SK-N-SH (cell line): ENCODE data around the gene PITHD1.

Experiments
- TF ChIP-seq, protein P1 (sequence below): fragments of 200-600 bp; sonication (generic); IDR thresholded peaks from 2 replicates; pipeline ENCODE4 v1.6.1; 2017; ENCODE audit warnings: antibody characterized with exemption, mild to moderate bottlenecking, moderate library complexity
- TF ChIP-seq, protein P2 (sequence below): fragments of 150-350 bp; IDR thresholded peaks from 2 replicates; pipeline ENCODE4 v1.6.1; 2016; ENCODE audit warnings: mild to moderate bottlenecking, low read depth, low read length

DNA sequence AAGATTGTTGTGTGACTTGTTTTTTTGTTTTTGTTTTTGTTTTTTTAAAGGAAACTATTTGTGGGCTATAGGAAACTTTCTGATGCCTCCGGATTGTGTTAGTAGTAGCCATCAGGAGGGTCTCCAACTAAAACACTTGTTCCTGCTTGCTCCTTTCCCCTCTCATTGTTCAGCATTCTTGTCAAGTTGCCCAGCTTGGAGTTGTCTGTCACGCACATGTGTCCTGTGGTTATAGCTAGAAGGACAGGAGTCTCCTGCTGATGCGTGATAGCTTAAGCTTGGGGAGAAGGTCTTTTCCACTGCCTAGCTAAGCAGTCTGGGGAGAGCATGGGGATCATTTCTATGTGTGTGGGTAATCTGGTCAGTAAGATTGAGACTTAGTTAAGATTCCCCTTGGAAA lies 9.5 kb downstream of the PITHD1 start:
- TF ChIP-seq, protein P1, sequence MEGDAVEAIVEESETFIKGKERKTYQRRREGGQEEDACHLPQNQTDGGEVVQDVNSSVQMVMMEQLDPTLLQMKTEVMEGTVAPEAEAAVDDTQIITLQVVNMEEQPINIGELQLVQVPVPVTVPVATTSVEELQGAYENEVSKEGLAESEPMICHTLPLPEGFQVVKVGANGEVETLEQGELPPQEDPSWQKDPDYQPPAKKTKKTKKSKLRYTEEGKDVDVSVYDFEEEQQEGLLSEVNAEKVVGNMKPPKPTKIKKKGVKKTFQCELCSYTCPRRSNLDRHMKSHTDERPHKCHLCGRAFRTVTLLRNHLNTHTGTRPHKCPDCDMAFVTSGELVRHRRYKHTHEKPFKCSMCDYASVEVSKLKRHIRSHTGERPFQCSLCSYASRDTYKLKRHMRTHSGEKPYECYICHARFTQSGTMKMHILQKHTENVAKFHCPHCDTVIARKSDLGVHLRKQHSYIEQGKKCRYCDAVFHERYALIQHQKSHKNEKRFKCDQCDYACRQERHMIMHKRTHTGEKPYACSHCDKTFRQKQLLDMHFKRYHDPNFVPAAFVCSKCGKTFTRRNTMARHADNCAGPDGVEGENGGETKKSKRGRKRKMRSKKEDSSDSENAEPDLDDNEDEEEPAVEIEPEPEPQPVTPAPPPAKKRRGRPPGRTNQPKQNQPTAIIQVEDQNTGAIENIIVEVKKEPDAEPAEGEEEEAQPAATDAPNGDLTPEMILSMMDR: no peak
- TF ChIP-seq, protein P2, sequence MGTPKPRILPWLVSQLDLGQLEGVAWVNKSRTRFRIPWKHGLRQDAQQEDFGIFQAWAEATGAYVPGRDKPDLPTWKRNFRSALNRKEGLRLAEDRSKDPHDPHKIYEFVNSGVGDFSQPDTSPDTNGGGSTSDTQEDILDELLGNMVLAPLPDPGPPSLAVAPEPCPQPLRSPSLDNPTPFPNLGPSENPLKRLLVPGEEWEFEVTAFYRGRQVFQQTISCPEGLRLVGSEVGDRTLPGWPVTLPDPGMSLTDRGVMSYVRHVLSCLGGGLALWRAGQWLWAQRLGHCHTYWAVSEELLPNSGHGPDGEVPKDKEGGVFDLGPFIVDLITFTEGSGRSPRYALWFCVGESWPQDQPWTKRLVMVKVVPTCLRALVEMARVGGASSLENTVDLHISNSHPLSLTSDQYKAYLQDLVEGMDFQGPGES: no peak
